ENCODE measurements around the gene RPUSD3. TPM values are rescaled to one million over a fixed set of nuclear protein-coding genes. Genes with fewer than 3 reads are reported as not detected.

The RPUSD3 gene
- total and polyA plus RNA-seq, 2 donors (not counting 3 experiments of a cell fraction or from before 2014, with no cell fraction given) = 38.9 to 56.6 TPM

DNA sequence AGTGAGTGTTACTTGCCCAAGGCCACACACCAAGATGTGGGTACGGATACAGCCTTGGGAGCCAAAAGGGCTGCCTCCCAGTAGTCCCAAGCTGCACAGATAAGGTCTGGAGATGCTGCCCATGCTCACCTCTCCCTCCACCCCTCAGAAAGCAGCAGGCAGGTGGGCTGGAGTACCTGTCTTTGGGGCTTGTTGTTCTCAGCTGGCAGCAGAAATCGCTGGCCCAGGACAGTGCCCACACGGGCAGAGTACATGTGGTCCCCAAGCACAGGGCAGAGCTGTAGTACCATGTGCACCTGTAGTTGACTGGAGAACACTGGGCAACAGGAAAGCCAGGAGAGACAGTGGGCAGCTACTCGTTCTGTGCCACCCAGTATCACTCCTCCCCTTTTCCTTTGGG, 5.0 kb downstream of the RPUSD3 start:
- H3K79me2 ChIP-seq (ENCODE audit: control insufficient read depth, insufficient read depth, low read length) = peaks cover 3% of the 10 kb centered on the region
- H3K36me3 ChIP-seq (ENCODE audit: control insufficient read depth in 2 of 2, extremely low read depth in 1 of 2, insufficient read depth in 2 of 2, low read length in 2 of 2) = peaks cover 4 to 12% of the 10 kb centered on the region in 2 experiments
- no peak overlapping the region for H3K4me3 ChIP-seq (replicated peaks in 1 of 3; ENCODE audit: insufficient read depth in 1 of 3, low read depth in 1 of 3, low read length in 3 of 3)
- H3K9ac ChIP-seq (replicated peaks; ENCODE audit: extremely low read depth, insufficient read depth, low read length) = no peak overlapping the region
- H3K27ac ChIP-seq (ENCODE audit: insufficient read depth, low read depth, low read length) = peak overlapping the region; percentile 50
- H4K20me1 ChIP-seq (replicated peaks; ENCODE audit: control insufficient read depth, extremely low read depth, insufficient read depth, low read length) = no peaks in the 10 kb centered on the region
- ChIA-PET POLR2A (no interaction called here), CTCF (interaction anchor here (1.0 to 1.5 kb wide), 4 partner anchors 8 to 77 kb away, joined by 3 to 6 read pairs (median 4); no protein-coding TSS in a partner anchor)
- BruUV-seq (replicated peaks) = no TSS peak
- intact Hi-C loops (cut with micrococcal nuclease) (loop anchor here (1.0 kb wide), 1 partner anchor 9 kb away; no protein-coding TSS in a partner anchor), dilution Hi-C loops (cut with MboI; ENCODE audit: extremely low pct_ligation_motif_present, low sequenced_read_pairs) (no loop called here)
- H3K9me3 ChIP-seq (replicated peaks; ENCODE audit: control insufficient read depth, insufficient read depth, low read length) = no peaks in the 10 kb centered on the region
- H2AFZ ChIP-seq (ENCODE audit: low read depth, low read length) = no peak overlapping the region
- no peaks in the 10 kb centered on the region for H3K9me1 ChIP-seq (replicated peaks; ENCODE audit: control insufficient read depth, extremely low read depth, insufficient read depth, low read length)
- peaks cover 19% of the 10 kb centered on the region for H3K4me1 ChIP-seq (ENCODE audit: control insufficient read depth, extremely low read depth, insufficient read depth, low read length)
- FAIRE-seq = no peak
- no peaks in the 10 kb centered on the region for H3K27me3 ChIP-seq (ENCODE audit: control insufficient read depth in 2 of 2, insufficient read depth in 2 of 2, low read length in 2 of 2)
- DNase-seq (ENCODE audit: low read depth, low spot score) = no peak
- no peak for TF ChIP-seq POLR2A (IDR thresholded peaks at IDR 0.05; ENCODE audit: low read depth, low read length)
- no peak for TF ChIP-seq GATA2 (IDR thresholded peaks at IDR 0.05; ENCODE audit: insufficient read depth, insufficient read length, low read depth, low read length)
- TF ChIP-seq, protein P1, sequence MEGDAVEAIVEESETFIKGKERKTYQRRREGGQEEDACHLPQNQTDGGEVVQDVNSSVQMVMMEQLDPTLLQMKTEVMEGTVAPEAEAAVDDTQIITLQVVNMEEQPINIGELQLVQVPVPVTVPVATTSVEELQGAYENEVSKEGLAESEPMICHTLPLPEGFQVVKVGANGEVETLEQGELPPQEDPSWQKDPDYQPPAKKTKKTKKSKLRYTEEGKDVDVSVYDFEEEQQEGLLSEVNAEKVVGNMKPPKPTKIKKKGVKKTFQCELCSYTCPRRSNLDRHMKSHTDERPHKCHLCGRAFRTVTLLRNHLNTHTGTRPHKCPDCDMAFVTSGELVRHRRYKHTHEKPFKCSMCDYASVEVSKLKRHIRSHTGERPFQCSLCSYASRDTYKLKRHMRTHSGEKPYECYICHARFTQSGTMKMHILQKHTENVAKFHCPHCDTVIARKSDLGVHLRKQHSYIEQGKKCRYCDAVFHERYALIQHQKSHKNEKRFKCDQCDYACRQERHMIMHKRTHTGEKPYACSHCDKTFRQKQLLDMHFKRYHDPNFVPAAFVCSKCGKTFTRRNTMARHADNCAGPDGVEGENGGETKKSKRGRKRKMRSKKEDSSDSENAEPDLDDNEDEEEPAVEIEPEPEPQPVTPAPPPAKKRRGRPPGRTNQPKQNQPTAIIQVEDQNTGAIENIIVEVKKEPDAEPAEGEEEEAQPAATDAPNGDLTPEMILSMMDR (IDR thresholded peaks at IDR 0.05; ENCODE audit: extremely low read depth in 1 of 2, insufficient read depth in 1 of 2, low read depth in 1 of 2, low read length in 2 of 2) = no peak
- no peak for TF ChIP-seq MYC (IDR thresholded peaks at IDR 0.05; ENCODE audit: low read depth, low read length)
- no peak for TF ChIP-seq JUN (IDR thresholded peaks at IDR 0.05; ENCODE audit: borderline replicate concordance, insufficient read depth, insufficient read length, low read depth)
- no peak for TF ChIP-seq EZH2 (IDR thresholded peaks at IDR 0.05; ENCODE audit: borderline replicate concordance, low read depth, low read length, severe bottlenecking)
- TF ChIP-seq FOS (IDR thresholded peaks at IDR 0.05; ENCODE audit: borderline replicate concordance, insufficient read depth, low read length) = no peak
- TF ChIP-seq, protein P2, sequence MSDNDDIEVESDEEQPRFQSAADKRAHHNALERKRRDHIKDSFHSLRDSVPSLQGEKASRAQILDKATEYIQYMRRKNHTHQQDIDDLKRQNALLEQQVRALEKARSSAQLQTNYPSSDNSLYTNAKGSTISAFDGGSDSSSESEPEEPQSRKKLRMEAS (IDR thresholded peaks at IDR 0.05; ENCODE audit: insufficient read depth, insufficient read length) = no peak
- TF ChIP-seq POLR2AphosphoS5 (IDR thresholded peaks at IDR 0.05; ENCODE audit: insufficient read depth, low read depth, low read length) = no peak
- H3K4me2 ChIP-seq (ENCODE audit: insufficient read depth, low read length) = no peak overlapping the region

Measured in endothelial cell of umbilical vein (primary cell).